Measurements from ENCODE around the gene GRSF1. TPM values are rescaled to one million over a fixed set of nuclear protein-coding genes. Genes with fewer than 3 reads are reported as not detected.

Gene GRSF1, protein sequence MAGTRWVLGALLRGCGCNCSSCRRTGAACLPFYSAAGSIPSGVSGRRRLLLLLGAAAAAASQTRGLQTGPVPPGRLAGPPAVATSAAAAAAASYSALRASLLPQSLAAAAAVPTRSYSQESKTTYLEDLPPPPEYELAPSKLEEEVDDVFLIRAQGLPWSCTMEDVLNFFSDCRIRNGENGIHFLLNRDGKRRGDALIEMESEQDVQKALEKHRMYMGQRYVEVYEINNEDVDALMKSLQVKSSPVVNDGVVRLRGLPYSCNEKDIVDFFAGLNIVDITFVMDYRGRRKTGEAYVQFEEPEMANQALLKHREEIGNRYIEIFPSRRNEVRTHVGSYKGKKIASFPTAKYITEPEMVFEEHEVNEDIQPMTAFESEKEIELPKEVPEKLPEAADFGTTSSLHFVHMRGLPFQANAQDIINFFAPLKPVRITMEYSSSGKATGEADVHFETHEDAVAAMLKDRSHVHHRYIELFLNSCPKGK
- total RNA-seq = 78.5 to 85.9 TPM (median 80.2 TPM) in 3 replicates

DNA sequence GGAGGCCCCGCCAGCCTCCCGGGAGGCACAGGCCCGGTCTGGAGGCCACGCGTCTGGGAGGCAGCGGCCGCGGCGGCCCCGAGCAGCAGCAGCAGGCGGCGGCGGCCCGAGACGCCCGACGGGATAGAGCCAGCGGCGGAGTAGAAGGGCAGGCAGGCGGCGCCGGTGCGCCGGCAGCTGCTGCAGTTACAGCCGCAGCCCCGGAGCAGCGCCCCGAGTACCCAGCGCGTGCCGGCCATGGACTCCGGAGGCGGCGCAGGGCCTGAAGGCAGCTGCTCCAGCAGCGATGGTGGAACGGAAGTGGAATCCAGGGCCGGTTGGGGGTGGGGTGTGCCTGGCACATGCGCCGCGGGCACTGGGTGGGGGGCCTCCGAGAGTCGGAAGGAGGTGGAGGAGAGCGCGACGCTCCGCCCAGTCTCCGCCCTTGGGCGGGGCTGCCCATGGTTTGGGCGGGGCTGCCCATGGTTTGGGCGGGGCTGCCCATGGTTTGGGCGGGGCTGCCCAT, at the start of gene GRSF1:
TSS of gene GRSF1 (minus strand) at position 302 of the 505 bp plus-strand sequence. CDS start at position 239, 63 bp downstream.
- peak within 1 kb of the TSS; percentile 95 for H3K4me3 Mint-ChIP-seq
- no peaks in the 10 kb centered on the region for H3K27me3 Mint-ChIP-seq (ENCODE audit: low read depth)
- H3K4me1 Mint-ChIP-seq = peaks cover 19% of the 10 kb centered on the region
- H3K9me3 Mint-ChIP-seq = no peaks in the 10 kb centered on the region
- H3K27ac Mint-ChIP-seq = peak within 1 kb of the TSS; percentile 98
- H3K36me3 Mint-ChIP-seq = peaks cover 7% of the 10 kb centered on the region
- TF ChIP-seq, protein P1, sequence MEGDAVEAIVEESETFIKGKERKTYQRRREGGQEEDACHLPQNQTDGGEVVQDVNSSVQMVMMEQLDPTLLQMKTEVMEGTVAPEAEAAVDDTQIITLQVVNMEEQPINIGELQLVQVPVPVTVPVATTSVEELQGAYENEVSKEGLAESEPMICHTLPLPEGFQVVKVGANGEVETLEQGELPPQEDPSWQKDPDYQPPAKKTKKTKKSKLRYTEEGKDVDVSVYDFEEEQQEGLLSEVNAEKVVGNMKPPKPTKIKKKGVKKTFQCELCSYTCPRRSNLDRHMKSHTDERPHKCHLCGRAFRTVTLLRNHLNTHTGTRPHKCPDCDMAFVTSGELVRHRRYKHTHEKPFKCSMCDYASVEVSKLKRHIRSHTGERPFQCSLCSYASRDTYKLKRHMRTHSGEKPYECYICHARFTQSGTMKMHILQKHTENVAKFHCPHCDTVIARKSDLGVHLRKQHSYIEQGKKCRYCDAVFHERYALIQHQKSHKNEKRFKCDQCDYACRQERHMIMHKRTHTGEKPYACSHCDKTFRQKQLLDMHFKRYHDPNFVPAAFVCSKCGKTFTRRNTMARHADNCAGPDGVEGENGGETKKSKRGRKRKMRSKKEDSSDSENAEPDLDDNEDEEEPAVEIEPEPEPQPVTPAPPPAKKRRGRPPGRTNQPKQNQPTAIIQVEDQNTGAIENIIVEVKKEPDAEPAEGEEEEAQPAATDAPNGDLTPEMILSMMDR (IDR thresholded peaks at IDR 0.05; ENCODE audit: unreplicated experiment) = no peak
- DNase-seq (ENCODE audit: low spot score in 2 of 2, unreplicated experiment in 2 of 2) = peak; percentile 81 to 88

DNA sequence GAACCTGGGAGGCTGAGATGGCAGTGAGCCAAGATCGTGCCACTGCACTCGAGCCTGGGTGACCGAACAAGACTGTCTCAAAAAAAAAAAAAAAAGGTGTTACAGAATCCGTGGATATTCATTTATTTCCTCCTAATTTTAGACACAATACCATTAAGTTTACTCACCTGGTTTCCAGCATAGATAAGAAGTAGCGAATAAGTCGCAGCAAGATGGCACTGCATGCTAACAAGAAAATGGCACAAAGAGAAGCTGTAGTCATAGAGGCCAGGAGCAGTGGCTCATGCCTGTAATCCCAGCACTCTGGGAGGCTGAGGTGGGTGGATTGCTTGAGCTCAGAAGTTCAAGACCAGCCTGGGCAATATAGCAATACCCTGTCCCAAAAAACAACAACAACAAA, 45.5 kb upstream of the GRSF1 start:
- no peak for DNase-seq (ENCODE audit: low spot score in 2 of 2, unreplicated experiment in 2 of 2)
- Mint-ChIP-seq H3K36me3 (peaks cover 4% of the 10 kb centered on the region), H3K27me3 (ENCODE audit: low read depth) (no peaks in the 10 kb centered on the region), H3K27ac (no peak overlapping the region), H3K4me3 (no peak overlapping the region), H3K9me3 (peaks cover 5% of the 10 kb centered on the region), H3K4me1 (peaks cover 6% of the 10 kb centered on the region)
- TF ChIP-seq, protein P1 (IDR thresholded peaks at IDR 0.05; ENCODE audit: unreplicated experiment) = no peak

DNA sequence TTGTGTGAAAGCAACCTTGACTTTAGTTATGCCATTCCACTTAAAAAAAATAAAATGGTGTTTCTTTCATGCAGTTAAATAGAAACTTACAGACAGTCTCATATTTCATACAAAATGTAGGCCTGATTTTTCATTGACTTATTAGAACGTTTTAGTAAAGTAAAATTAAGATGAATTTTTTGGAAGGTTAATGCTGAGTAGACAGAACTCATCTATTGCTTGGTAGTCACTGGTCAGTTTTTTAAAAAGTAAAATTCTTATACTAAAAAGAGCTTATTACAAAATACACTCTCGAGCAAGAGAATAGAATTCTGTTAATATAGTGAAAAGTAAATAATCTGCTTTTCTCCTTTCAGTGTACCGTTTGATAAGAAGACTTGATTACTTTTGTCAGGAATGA, 41.0 kb upstream of the GRSF1 start:
- no peak for DNase-seq (ENCODE audit: low spot score in 2 of 2, unreplicated experiment in 2 of 2)
- Mint-ChIP-seq H3K27me3 (ENCODE audit: low read depth) (no peaks in the 10 kb centered on the region), H3K27ac (no peak overlapping the region), H3K9me3 (peaks cover 5% of the 10 kb centered on the region), H3K36me3 (peaks cover 4% of the 10 kb centered on the region), H3K4me3 (no peak overlapping the region), H3K4me1 (peaks cover 14% of the 10 kb centered on the region)
- TF ChIP-seq, protein P1 (IDR thresholded peaks at IDR 0.05; ENCODE audit: unreplicated experiment) = no peak

DNA sequence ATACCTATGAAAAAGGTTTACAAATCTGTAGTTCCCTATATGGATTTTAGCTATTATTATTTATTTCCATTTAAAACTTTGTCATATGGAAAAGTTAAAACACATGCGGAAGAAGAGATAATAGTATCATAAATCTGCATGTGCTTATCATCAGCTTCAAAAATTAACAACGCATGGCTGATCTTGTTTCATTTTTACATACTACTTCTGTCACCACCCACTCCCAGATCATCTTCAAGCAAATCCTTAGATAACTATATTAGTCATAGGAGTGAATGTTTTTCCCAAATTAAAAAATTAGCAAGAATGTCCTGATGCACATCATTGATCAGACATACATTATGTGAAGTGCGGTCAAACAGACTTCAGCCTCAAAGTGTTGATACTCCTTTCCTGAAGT, 37.9 kb upstream of the GRSF1 start:
- Mint-ChIP-seq H3K9me3 (no peaks in the 10 kb centered on the region), H3K4me1 (peaks cover 14% of the 10 kb centered on the region), H3K4me3 (no peak overlapping the region), H3K27ac (no peak overlapping the region), H3K36me3 (no peaks in the 10 kb centered on the region), H3K27me3 (ENCODE audit: low read depth) (no peaks in the 10 kb centered on the region)
- TF ChIP-seq, protein P1 (IDR thresholded peaks at IDR 0.05; ENCODE audit: unreplicated experiment) = no peak
- no peak for DNase-seq (ENCODE audit: low spot score in 2 of 2, unreplicated experiment in 2 of 2)

DNA sequence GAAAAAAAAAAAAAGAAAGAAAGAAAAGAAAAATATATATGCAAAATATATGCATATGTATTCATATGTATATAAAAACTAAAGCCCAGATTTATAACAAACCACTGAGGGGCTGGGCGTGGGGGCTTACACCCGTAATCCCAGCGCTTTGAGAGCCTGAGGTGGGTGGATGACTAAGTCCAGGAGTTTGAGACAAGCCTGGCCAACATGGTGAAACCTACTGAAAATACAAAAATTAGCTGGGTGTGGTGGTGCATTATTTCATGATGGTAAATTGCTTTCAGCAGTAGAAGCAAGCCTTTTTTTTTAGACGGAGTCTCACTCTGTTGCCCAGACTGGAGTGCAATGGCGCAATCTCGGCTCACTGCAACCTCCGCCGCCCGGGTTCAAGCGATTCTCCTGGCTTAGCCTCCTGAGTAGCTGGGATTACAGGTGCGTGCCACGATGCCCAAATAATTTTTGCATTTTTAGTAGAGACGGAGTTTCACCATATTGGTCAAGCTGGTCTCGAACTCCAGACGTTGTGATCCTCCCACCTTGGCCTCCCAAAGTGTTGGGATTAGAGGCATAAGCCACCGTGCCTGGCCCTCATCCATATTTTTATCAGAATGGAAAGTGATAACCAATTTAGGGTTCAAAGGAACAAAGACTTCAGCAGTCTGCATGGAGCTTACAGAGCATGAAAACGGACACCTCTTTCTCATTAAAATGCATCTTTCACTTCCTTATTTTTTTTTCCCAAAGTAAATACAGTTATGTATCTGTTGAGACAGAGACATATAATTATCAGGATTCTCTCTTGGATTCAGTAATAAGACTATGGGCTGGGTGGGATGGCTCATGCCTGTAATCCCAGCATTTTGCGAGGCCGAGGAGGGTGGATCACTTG, 34.8 kb upstream of the GRSF1 start:
- no peak overlapping the region for H3K4me3 Mint-ChIP-seq
- H3K9me3 Mint-ChIP-seq = no peaks in the 10 kb centered on the region
- H3K36me3 Mint-ChIP-seq = no peaks in the 10 kb centered on the region
- H3K4me1 Mint-ChIP-seq = peaks cover 8% of the 10 kb centered on the region
- H3K27ac Mint-ChIP-seq = no peak overlapping the region
- TF ChIP-seq, protein P1 (IDR thresholded peaks at IDR 0.05; ENCODE audit: unreplicated experiment) = no peak
- DNase-seq (ENCODE audit: low spot score in 2 of 2, unreplicated experiment in 2 of 2) = no peak
- H3K27me3 Mint-ChIP-seq (ENCODE audit: low read depth) = no peaks in the 10 kb centered on the region
